AG04450 (cell line): ENCODE results near the gene TRAPPC12. TPM values are rescaled to one million over a fixed set of nuclear protein-coding genes. Genes with fewer than 3 reads are reported as not detected.

Experiments
- CTCF ChIA-PET: fragments of 300-600, 350-600 bp; formaldehyde crosslinking; extraction: SDS; loops from one replicate; lab custom pipeline; 2022; ENCODE audit warnings: antibody characterized with exemption, inconsistent platforms; lab: Charles Lee
- POLR2A ChIA-PET: fragments of 350-600 bp; formaldehyde crosslinking; extraction: SDS; loops from one replicate; lab custom pipeline; 2021; ENCODE audit warnings: antibody characterized with exemption, inconsistent platforms; lab: Yijun Ruan, JAX
- DNase-seq: peaks from one replicate; pipeline ENCODE4 v3.0.0-alpha.2; 2011; ENCODE audit warnings: low read depth, low spot score
- H3K27ac ChIP-seq: one replicate; pipeline ENCODE4 v1.5.1; 2012; ENCODE audit warnings: low read depth, low read length, control low read depth
- H3K27me3 ChIP-seq: one replicate; pipeline ENCODE4 v1.6.0; 2012; ENCODE audit warnings: low read length; ENCODE audit not compliant: control insufficient read depth, insufficient read depth
- H3K4me3 ChIP-seq: 2 replicates; pipeline ENCODE4 v1.5.1; 2011; ENCODE audit warnings: mild to moderate bottlenecking, low read depth, low read length, control low read depth
- H3K9me3 ChIP-seq: 2 replicates; pipeline ENCODE4 v1.5.1; 2012; ENCODE audit warnings: low read length; ENCODE audit not compliant: control insufficient read depth, insufficient read depth
- CTCF ChIP-seq: IDR thresholded peaks from 2 replicates; pipeline ENCODE4 v1.5.1; 2011; ENCODE audit warnings: low read depth, low read length, control low read depth, inconsistent platforms
- polyA plus RNA-seq: library from polyadenylated mRNA; depleted of rRNA; stranded (reverse); fragments of >200 nt; gene quantifications from 2 replicates; pipeline ENCODE4 v1.2.3, GENCODE V29; 2011

Gene TRAPPC12
- polyA plus RNA-seq, 1 experiment: 41.7 TPM

DNA sequence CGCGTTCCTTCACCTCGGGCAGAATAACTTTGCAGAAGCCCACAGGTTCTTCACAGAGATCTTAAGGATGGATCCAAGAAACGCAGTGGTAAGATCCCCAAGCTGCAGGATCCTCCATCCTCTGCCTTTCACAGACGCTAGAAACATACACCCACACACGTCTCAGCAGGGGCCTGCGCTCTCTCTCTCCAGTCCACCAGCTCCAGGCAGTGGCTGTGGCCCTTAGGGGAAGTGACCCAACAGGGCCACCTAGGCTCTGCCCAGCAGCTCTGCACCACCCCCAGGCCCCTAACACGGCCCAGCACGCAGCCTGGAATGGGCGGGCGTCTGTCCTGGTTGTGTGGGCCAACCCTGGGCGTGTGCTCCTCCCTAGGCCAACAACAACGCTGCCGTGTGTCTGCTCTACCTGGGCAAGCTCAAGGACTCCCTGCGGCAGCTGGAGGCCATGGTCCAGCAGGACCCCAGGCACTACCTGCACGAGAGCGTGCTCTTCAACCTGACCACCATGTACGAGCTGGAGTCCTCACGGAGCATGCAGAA is 99.4 kb downstream of the TRAPPC12 start:
- Histone ChIP-seq H3K9me3 (peaks cover 13% of the 10 kb centered on the region; the same call in 1 of the 2 replicates), H3K27me3 (no peaks in the 10 kb centered on the region), H3K27ac (no peak overlapping the region), H3K4me3 (no peak overlapping the region)
- DNase-seq: no peak
- TF ChIP-seq CTCF: no peak
- CTCF ChIA-PET: interaction anchor here (2.7 kb wide), 1 partner anchor 55 kb away, joined by 8 read pairs; no protein-coding TSS in a partner anchor
- POLR2A ChIA-PET: interaction anchor here (1.8 kb wide), 1 partner anchor 175 kb away, joined by 5 read pairs; no protein-coding TSS in a partner anchor

- Histone ChIP-seq H3K9me3 (peaks cover 13% of the 10 kb centered on the region; the same call in 1 of the 2 replicates), H3K27ac (no peak overlapping the region), H3K27me3 (no peaks in the 10 kb centered on the region), H3K4me3 (no peak overlapping the region)
- ChIA-PET CTCF (interaction anchor here (0.6 to 2.7 kb wide), 2 partner anchors 55 to 173 kb away, joined by 8 to 9 read pairs; no protein-coding TSS in a partner anchor), POLR2A (interaction anchor here (1.8 kb wide), 1 partner anchor 174 kb away, joined by 5 read pairs; no protein-coding TSS in a partner anchor)
- no peak for TF ChIP-seq CTCF
- DNase-seq: no peak
Observed at GRCh38 chr2:3479430-3480320, 100.2 kb downstream of the TRAPPC12 start.

DNA sequence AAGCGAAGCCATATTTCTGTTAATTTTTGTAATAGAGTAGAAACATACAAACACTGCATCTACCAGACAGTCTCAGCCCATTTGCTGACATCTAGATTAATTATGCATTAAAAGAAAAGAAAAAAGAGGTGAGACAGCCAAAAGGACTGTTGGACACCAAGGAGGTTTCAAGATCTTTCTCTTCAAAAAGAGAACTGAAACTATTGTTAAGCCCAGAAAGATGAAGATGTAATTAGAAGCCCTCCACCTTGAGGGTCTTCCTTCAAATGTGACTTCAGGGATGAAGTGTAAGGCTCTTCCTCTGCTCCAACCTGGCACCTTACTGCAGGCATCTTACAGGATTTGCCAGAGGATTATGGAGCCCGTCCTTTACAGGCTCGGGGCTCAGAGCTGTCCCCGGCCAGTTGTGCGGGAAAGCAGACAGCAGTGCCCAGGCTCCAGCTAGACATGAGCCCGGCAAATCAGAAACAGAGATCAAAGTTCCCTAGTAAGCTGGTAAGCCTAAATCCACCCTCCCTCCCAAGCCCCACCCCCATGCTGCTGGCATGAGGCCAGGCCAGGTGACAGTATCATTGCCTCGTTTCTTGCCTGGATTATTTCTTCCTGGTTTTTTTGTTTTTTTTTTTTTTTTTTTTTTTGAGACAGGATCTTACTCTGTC is 101.0 kb downstream of the TRAPPC12 start:
- DNase-seq: no peak
- H3K4me3 ChIP-seq: no peak overlapping the region
- no peaks in the 10 kb centered on the region for H3K27me3 ChIP-seq
- no peak overlapping the region for H3K27ac ChIP-seq
- POLR2A ChIA-PET: interaction anchor here (0.5 kb wide), 1 partner anchor 85 kb away, joined by 4 read pairs; no protein-coding TSS in a partner anchor
- H3K9me3 ChIP-seq: peaks cover 13% of the 10 kb centered on the region; the same call in 1 of the 2 replicates
- TF ChIP-seq CTCF: no peak
- CTCF ChIA-PET: interaction anchor here (1.0 to 1.1 kb wide), 2 partner anchors 11 to 19 kb away, joined by 3 read pairs; no protein-coding TSS in a partner anchor

DNA sequence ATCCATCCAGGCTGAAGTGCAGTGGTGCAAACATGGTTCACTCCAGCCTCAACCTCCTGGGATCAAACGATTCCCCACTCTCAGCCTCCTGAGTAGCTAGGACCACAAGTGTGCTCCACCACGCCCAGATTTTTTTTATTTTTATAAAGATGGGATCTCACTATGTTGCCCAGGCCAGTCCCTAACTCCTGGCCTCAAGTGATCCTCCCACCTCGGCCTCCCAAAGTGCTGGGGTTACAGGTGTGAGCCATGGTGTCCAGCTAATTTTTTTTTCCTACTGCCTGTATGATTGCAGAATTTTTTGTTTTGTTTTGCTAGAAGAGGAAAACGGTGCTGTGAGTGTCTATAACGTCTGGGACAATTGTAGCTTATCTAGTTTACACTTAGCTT is 101.5 kb downstream of the TRAPPC12 start:
- no peak for TF ChIP-seq CTCF
- peaks cover 13% of the 10 kb centered on the region; the same call in 1 of the 2 replicates for H3K9me3 ChIP-seq
- no peaks in the 10 kb centered on the region for H3K27me3 ChIP-seq
- no peak overlapping the region for H3K4me3 ChIP-seq
- no peak for DNase-seq
- CTCF ChIA-PET: interaction anchor here (1.0 to 1.1 kb wide), 2 partner anchors 11 to 19 kb away, joined by 3 read pairs; no protein-coding TSS in a partner anchor
- H3K27ac ChIP-seq: no peak overlapping the region
- POLR2A ChIA-PET: interaction anchor here (0.5 kb wide), 1 partner anchor 86 kb away, joined by 4 read pairs; no protein-coding TSS in a partner anchor
